K562 (cell line): Measurements from ENCODE around the gene CRYBB1. TPM values are rescaled to one million over a fixed set of nuclear protein-coding genes. Genes with fewer than 3 reads are reported as not detected.

Source experiments
- ATAC-seq: fragments of 200-7000 bp; cut with Tn5 transposase; 3 replicates; pipeline ENCODE4 v1.9.1; 2020; ENCODE audit warnings: moderate library complexity
- BruUV-seq: library from RNA; stranded (reverse); fragments of 400-500 nt; replicated peaks from 2 replicates; lab custom pipeline; 2021; lab: Mats Ljungman, UMichigan
- CTCF ChIA-PET: fragments of 300-600 bp; formaldehyde crosslinking; extraction: SDS; loops from one replicate; lab custom pipeline; 2021; ENCODE audit warnings: low intra/inter-chr PET ratio; lab: Yijun Ruan, JAX
- POLR2A ChIA-PET: fragments of 300-600, 350-650 bp; sonication (Branson Sonifier 250); formaldehyde crosslinking; extraction: SDS; loops from one replicate; lab custom pipeline; 2021; ENCODE audit warnings: antibody characterized with exemption, inconsistent platforms; lab: Yijun Ruan, JAX
- DNase-seq, 4 experiments: peaks; one replicate each; pipeline versions ENCODE4 v3.0.0 to v3.0.0-alpha.2; 2011 to 2018; ENCODE audit warnings: low spot score in 3 of 4, mixed read lengths in 3 of 4; ENCODE audit errors: extremely low read depth in 1 of 4
- FAIRE-seq: peaks from 2 replicates; lab custom pipeline; 2011; peaks lifted over from hg19 to GRCh38; lab: Jason Lieb, UNC
- H2AFZ ChIP-seq: 2 replicates; pipeline ENCODE4 v1.6.0; 2011; ENCODE audit warnings: low read depth, low read length, control low read depth, inconsistent platforms
- H3K27ac ChIP-seq: fragments of 200-600 bp; 3 replicates; pipeline ENCODE4 v1.8.0; 2011; ENCODE audit warnings: low read depth, mild to moderate bottlenecking, control low read depth, inconsistent platforms, low read length, moderate library complexity, mixed read lengths; ENCODE audit errors: extremely low read depth
- H3K27me3 ChIP-seq, 2 experiments: fragments of 300-600 bp in 1 of 2; 2 replicates in 1 of 2; 3 replicates in 1 of 2; pipeline versions ENCODE4 v1.6.0 to v1.8.0; 2011; ENCODE audit warnings: inconsistent platforms in 2 of 2, low read length in 2 of 2, mild to moderate bottlenecking in 1 of 2, mixed read lengths in 1 of 2, moderate library complexity in 1 of 2; ENCODE audit not compliant: control insufficient read depth in 2 of 2, insufficient read depth in 2 of 2
- H3K36me3 ChIP-seq: fragments of 300-600 bp; 3 replicates; pipeline ENCODE4 v1.8.0; 2011; ENCODE audit warnings: mild to moderate bottlenecking, low read length, inconsistent platforms; ENCODE audit not compliant: control insufficient read depth, insufficient read depth
- H3K4me1 ChIP-seq, 2 experiments: fragments of 200-600 bp in 1 of 2; replicated peaks in 1 of 2; 2 replicates in 1 of 2; 3 replicates in 1 of 2; pipeline versions ENCODE4 v1.5.1 to v1.8.0; 2011; ENCODE audit warnings: inconsistent platforms in 2 of 2, low read length in 2 of 2, mild to moderate bottlenecking in 1 of 2, mixed read lengths in 1 of 2, moderate library complexity in 1 of 2; ENCODE audit not compliant: control insufficient read depth in 2 of 2, insufficient read depth in 2 of 2
- H3K4me2 ChIP-seq: 2 replicates; pipeline ENCODE4 v1.6.1; 2011; ENCODE audit warnings: low read length, control low read depth, inconsistent platforms, mixed read lengths; ENCODE audit not compliant: insufficient read depth
- H3K4me3 ChIP-seq: fragments of 200-600 bp; sonication (generic), shearing (Covaris generic); 2 replicates; pipeline ENCODE4 v1.5.1; 2016; ENCODE audit warnings: control low read depth, inconsistent platforms
- H3K79me2 ChIP-seq: fragments of 200-600 bp; 3 replicates; pipeline ENCODE4 v1.8.0; 2011; ENCODE audit warnings: low read length, inconsistent platforms; ENCODE audit not compliant: control insufficient read depth, insufficient read depth
- H3K9ac ChIP-seq, 2 experiments: 2 replicates each; pipeline versions ENCODE4 v1.6.0 to v1.6.1; 2011; ENCODE audit warnings: low read depth in 2 of 2, low read length in 2 of 2, control low read depth in 1 of 2, inconsistent platforms in 1 of 2, mild to moderate bottlenecking in 1 of 2, mixed read lengths in 1 of 2; ENCODE audit not compliant: insufficient read depth in 1 of 2
- H3K9me1 ChIP-seq: one replicate; pipeline ENCODE4 v1.6.0; 2011; ENCODE audit warnings: inconsistent platforms, mild to moderate bottlenecking, low read length, moderate library complexity; ENCODE audit not compliant: control insufficient read depth, insufficient read depth
- H3K9me3 ChIP-seq: replicated peaks from 2 replicates; pipeline ENCODE4 v1.5.1; 2011; ENCODE audit warnings: low read depth, low read length, inconsistent platforms; ENCODE audit not compliant: control insufficient read depth, insufficient read depth
- H4K20me1 ChIP-seq: replicated peaks from 2 replicates; pipeline ENCODE4 v1.6.1; 2011; ENCODE audit warnings: low read length, inconsistent platforms, mixed read lengths; ENCODE audit not compliant: control insufficient read depth, insufficient read depth
- BCOR ChIP-seq: fragments of 450-650 bp; IDR thresholded peaks from 2 replicates; pipeline ENCODE4 v1.6.1; 2016
- CEBPG ChIP-seq, 3 experiments: fragments of 200-800 bp in 1 of 3; sonication (Bioruptor generic) in 1 of 3; sonication (generic) in 1 of 3; formaldehyde crosslinking in 1 of 3; IDR thresholded peaks in 2 of 3; conservative IDR thresholded peaks in 1 of 3; 2 replicates each; pipeline versions ENCODE4 v1.6.1 to v1.8.0; 2016 to 2022; ENCODE audit warnings: missing compliant biosample characterization in 2 of 3, missing genetic modification characterization in 2 of 3, mild to moderate bottlenecking in 1 of 3, missing genetic modification reagents in 1 of 3
- DACH1 ChIP-seq: fragments of 450-650 bp; IDR thresholded peaks from 2 replicates; pipeline ENCODE4 v1.6.1; 2018; ENCODE audit not compliant: partially characterized antibody
- EWSR1 ChIP-seq: fragments of 450-650 bp; IDR thresholded peaks from 2 replicates; pipeline ENCODE4 v1.6.1; 2018; ENCODE audit warnings: borderline replicate concordance, mild to moderate bottlenecking, low read depth, moderate library complexity; ENCODE audit not compliant: partially characterized antibody
- KDM1A ChIP-seq, 2 experiments: fragments of 450-650 bp; IDR thresholded peaks; 2 replicates each; pipeline ENCODE4 v1.6.1; 2016; ENCODE audit warnings: mild to moderate bottlenecking in 2 of 2
- LEF1 ChIP-seq: fragments of 450-650 bp; IDR thresholded peaks from 2 replicates; pipeline ENCODE4 v1.6.1; 2016; ENCODE audit warnings: mild to moderate bottlenecking
- RBBP5 ChIP-seq: fragments of 200-600 bp; sonication (generic); IDR thresholded peaks from 2 replicates; pipeline ENCODE4 v1.6.1; 2012; ENCODE audit warnings: borderline replicate concordance, mild to moderate bottlenecking, low read length, control low read depth, inconsistent platforms; ENCODE audit not compliant: insufficient read depth, poor library complexity, severe bottlenecking
- SIX5 ChIP-seq, 2 experiments: IDR thresholded peaks; 2 replicates each; pipeline ENCODE4 v1.6.1; 2011; ENCODE audit warnings: low read length in 2 of 2, borderline replicate concordance in 1 of 2, low read depth in 1 of 2, mild to moderate bottlenecking in 1 of 2, moderate library complexity in 1 of 2; ENCODE audit not compliant: insufficient read depth in 1 of 2
- SMAD1 ChIP-seq: fragments of 150-350 bp; IDR thresholded peaks from 2 replicates; pipeline ENCODE4 v1.6.1; 2014; ENCODE audit warnings: low read length, low read depth; ENCODE audit not compliant: partially characterized antibody
- SMARCA4 ChIP-seq: fragments of 450-650 bp; IDR thresholded peaks from 2 replicates; pipeline ENCODE4 v1.6.1; 2016
- TSC22D4 ChIP-seq: fragments of 450-650 bp; IDR thresholded peaks from 2 replicates; pipeline ENCODE4 v1.6.1; 2016; ENCODE audit warnings: missing genetic modification characterization, missing biosample characterization, control low read depth
- ZFP36 ChIP-seq: fragments of 150-350 bp; IDR thresholded peaks from 2 replicates; pipeline ENCODE4 v1.6.1; 2018; ENCODE audit warnings: low read length, low read depth; ENCODE audit not compliant: partially characterized antibody
- ZNF253 ChIP-seq: fragments of 250-450 bp; sonication (Bioruptor Pico); conservative IDR thresholded peaks from 2 replicates; pipeline ENCODE4 v1.6.1; 2021; ENCODE audit warnings: mild to moderate bottlenecking
- ZNF274 ChIP-seq: IDR thresholded peaks from 2 replicates; pipeline ENCODE4 v1.6.1; 2011; ENCODE audit warnings: low read depth, mild to moderate bottlenecking, low read length, moderate library complexity, borderline replicate concordance
- ZNF347 ChIP-seq: fragments of 450-650 bp; formaldehyde crosslinking; IDR thresholded peaks from 2 replicates; pipeline ENCODE4 v1.4.0; 2020; ENCODE audit warnings: low read depth, mild to moderate bottlenecking, moderate library complexity
- ZNF436 ChIP-seq: fragments of 250-450, 450-650 bp; sonication (Bioruptor Pico); formaldehyde crosslinking; IDR thresholded peaks from 2 replicates; pipeline ENCODE4 v1.7.0; 2020; ENCODE audit warnings: mild to moderate bottlenecking
- WGBS: fragments of 100-300 bp; shearing (Covaris generic); methylation state at CpG from one replicate; pipeline ENCODE4 v1.1.6; 2016; ENCODE audit warnings: low coverage, mixed read lengths; ENCODE audit not compliant: insufficient coverage; ENCODE audit errors: missing lambda C conversion rate; 5-methylcytosine and 5-hydroxymethylcytosine counted together
- in situ Hi-C: fragments of 300-500 bp; cut with MboI; formaldehyde crosslinking; loops from 4 replicates; pipeline ENCODE4 v1.15.0; 2018; ENCODE audit warnings: inconsistent platforms, mixed read lengths
- intact Hi-C: fragments of 100-400 bp; cut with micrococcal nuclease; formaldehyde crosslinking; loops from 2 replicates; pipeline ENCODE4 v1.14.2; 2022
- polyA plus RNA-seq, 8 experiments: library from polyadenylated mRNA; depleted of rRNA in 4 of 8; stranded (reverse) in 5 of 8; unstranded in 3 of 8; fragments of >200 nt; fragmentation: Nextera tagmentation in 2 of 8; fragmentation: Illumina TruSeq in 1 of 8; extraction: Ambion mirVana in 2 of 8; extraction: Trizol in 1 of 8; gene quantifications; 2 replicates each; pipeline versions ENCODE4 v1.2.1 to v1.2.3, GENCODE V29; 2011 to 2014; ENCODE audit warnings: inconsistent platforms in 1 of 8, missing spikeins in 1 of 8
- total RNA-seq, 7 experiments: library from RNA; depleted of rRNA in 6 of 7; stranded (reverse); fragments of >200 nt in 6 of 7; fragmentation: Illumina TruSeq in 2 of 7; extraction: Trizol in 2 of 7; gene quantifications; 2 replicates each; pipeline versions ENCODE4 v1.2.1 to v1.2.3, GENCODE V29; 2011 to 2021; ENCODE audit warnings: low replicate concordance in 1 of 7
- TF ChIP-seq, protein P1 (sequence below): sonication (generic); formaldehyde crosslinking; IDR thresholded peaks from 2 replicates; pipeline ENCODE4 v1.8.1; 2022; ENCODE audit warnings: missing genetic modification reagents
- TF ChIP-seq, protein P2 (sequence below), 2 experiments: IDR thresholded peaks in 1 of 2; conservative IDR thresholded peaks in 1 of 2; 2 replicates each; pipeline ENCODE4 v1.6.1; 2016; ENCODE audit warnings: low read depth in 2 of 2, mild to moderate bottlenecking in 1 of 2, missing compliant biosample characterization in 1 of 2, missing genetic modification characterization in 1 of 2, moderate library complexity in 1 of 2

The CRYBB1 gene
- total and polyA plus RNA-seq, 9 of the 15 experiments (the other 6 are each of a cell fraction or from before 2014, with no cell fraction given) = 0.16 to 0.45 (median 0.33) TPM; not detected in 2

DNA sequence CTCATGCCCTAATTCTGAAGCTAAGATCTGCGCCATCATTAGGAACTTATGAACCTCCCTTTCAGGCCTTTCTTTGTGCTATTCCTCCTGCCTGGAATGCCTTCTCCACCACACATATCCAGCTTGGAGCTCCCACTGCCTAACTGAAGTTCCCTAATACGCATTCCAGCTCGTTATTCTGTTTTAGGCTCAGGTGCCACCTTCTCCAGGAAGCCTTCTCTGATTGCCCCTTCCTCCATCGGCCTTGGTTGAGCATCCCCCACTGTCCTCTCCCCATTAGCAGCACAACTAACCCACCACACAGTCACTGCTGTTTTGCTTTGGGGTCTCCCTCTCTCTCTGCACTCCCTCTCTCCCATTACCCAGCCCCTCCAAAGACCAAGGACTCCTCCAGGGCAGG, 5.2 kb downstream of the CRYBB1 start:
- no peak for FAIRE-seq
- no peaks in the 10 kb centered on the region for H3K9me3 ChIP-seq
- H3K36me3 ChIP-seq = no peaks in the 10 kb centered on the region
- H3K9me1 ChIP-seq = no peaks in the 10 kb centered on the region
- ChIA-PET POLR2A (interaction anchor here (0.9 kb wide), 2 partner anchors 12 to 18 kb away, joined by 3 read pairs; no protein-coding TSS in a partner anchor), CTCF (no interaction called here)
- 62% methylated on average over 4 of the region's 4 CpGs for WGBS
- no peak overlapping the region for H3K4me2 ChIP-seq
- H3K79me2 ChIP-seq = no peaks in the 10 kb centered on the region
- intact Hi-C loops = no loop called here
- no TSS peak for BruUV-seq
- no peak overlapping the region for H3K4me3 ChIP-seq
- peaks cover 18 to 26% of the 10 kb centered on the region in 2 experiments for H3K4me1 ChIP-seq
- H4K20me1 ChIP-seq = no peaks in the 10 kb centered on the region
- H3K27me3 ChIP-seq = no peaks in the 10 kb centered on the region
- in situ Hi-C loops = no loop called here
- no peak overlapping the region for H3K9ac ChIP-seq
- no peak for ATAC-seq
- H3K27ac ChIP-seq = no peak overlapping the region
- no peak for DNase-seq
- no peak overlapping the region for H2AFZ ChIP-seq
- no peak for TF ChIP-seq LEF1
- no peak for TF ChIP-seq SMARCA4
- no peak for TF ChIP-seq RBBP5
- peak; percentile 45; the same call in 1 of the 2 replicates for TF ChIP-seq BCOR
- TF ChIP-seq, protein P1, sequence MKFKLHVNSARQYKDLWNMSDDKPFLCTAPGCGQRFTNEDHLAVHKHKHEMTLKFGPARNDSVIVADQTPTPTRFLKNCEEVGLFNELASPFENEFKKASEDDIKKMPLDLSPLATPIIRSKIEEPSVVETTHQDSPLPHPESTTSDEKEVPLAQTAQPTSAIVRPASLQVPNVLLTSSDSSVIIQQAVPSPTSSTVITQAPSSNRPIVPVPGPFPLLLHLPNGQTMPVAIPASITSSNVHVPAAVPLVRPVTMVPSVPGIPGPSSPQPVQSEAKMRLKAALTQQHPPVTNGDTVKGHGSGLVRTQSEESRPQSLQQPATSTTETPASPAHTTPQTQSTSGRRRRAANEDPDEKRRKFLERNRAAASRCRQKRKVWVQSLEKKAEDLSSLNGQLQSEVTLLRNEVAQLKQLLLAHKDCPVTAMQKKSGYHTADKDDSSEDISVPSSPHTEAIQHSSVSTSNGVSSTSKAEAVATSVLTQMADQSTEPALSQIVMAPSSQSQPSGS = no peak
- no peak for TF ChIP-seq SIX5 (IDR thresholded peaks at IDR 0.05; ENCODE audit: borderline replicate concordance in 1 of 2, insufficient read depth in 1 of 2, low read depth in 1 of 2, low read length in 2 of 2)
- no peak for TF ChIP-seq ZNF347 (CRISPR knock-in tag)
- peak in 1 of 2 experiments; percentile 38; a peak in 1 of 4 replicates for TF ChIP-seq KDM1A (IDR thresholded peaks at IDR 0.05)
- no peak for TF ChIP-seq CEBPG (CRISPR knock-in tag; IDR thresholded peaks at IDR 0.05)
- no peak for TF ChIP-seq CEBPG (tag; conservative IDR thresholded peaks at IDR 0.05 in 1 of 2, IDR thresholded peaks at IDR 0.05 in 1 of 2)
- TF ChIP-seq EWSR1 = no peak
- no peak for TF ChIP-seq ZNF253 (CRISPR knock-in tag)
- no peak for TF ChIP-seq TSC22D4
- TF ChIP-seq, protein P2, sequence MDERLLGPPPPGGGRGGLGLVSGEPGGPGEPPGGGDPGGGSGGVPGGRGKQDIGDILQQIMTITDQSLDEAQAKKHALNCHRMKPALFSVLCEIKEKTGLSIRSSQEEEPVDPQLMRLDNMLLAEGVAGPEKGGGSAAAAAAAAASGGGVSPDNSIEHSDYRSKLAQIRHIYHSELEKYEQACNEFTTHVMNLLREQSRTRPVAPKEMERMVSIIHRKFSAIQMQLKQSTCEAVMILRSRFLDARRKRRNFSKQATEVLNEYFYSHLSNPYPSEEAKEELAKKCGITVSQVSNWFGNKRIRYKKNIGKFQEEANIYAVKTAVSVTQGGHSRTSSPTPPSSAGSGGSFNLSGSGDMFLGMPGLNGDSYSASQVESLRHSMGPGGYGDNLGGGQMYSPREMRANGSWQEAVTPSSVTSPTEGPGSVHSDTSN (CRISPR knock-in tag; IDR thresholded peaks at IDR 0.05; ENCODE audit: low read depth) = no peak
- TF ChIP-seq, protein P2 (tag; conservative IDR thresholded peaks at IDR 0.05; ENCODE audit: low read depth) = no peak
- no peak for TF ChIP-seq ZNF274
- no peak for TF ChIP-seq DACH1
- TF ChIP-seq ZFP36 = peak; percentile 99
- TF ChIP-seq ZNF436 (CRISPR knock-in tag) = 0 out of 2 replicates have a peak, but pooled peaks have one; percentile 47
- no peak for TF ChIP-seq SMAD1
